Measurements from ENCODE around the gene PHIP.
"Not testable (repeated sequence)": the region's sequence is repeated elsewhere in the genome, so short reads cannot be mapped to it uniquely, and the experiment has no call there.

PHIP gene

DNA sequence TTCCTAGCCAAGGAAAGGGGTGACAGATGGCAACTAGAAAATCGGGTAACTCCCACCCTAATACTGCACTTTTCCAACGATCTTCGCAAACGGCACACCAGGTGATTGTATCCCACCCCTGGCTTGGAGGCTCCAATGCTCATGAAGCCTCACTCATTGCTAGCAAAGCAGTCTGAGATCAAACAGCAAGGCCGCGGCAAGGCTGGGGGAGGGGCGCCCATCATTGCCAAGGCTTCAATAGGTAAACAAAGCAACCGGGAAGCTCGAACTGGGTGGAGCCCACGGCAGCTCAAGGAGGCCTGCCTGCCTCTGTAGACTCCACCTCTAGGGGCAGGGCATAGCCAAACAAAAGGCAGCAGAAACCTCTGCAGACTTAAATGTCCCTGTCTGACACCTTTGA, 156.9 kb downstream of the PHIP start:
- DNase-seq (ENCODE audit: low spot score): not testable (repeated sequence)

GRCh38 chr6:78917788-78918187, 160.3 kb downstream of the PHIP start:
- DNase-seq (ENCODE audit: low spot score): no peak

GRCh38 chr6:78916411-78916810, 161.6 kb downstream of the PHIP start:
- DNase-seq (ENCODE audit: low spot score): no peak

- DNase-seq (ENCODE audit: low spot score): no peak
Observed at GRCh38 chr6:78911218-78911940, 166.7 kb downstream of the PHIP start.

- DNase-seq (ENCODE audit: low spot score): no peak
Observed at GRCh38 chr6:78910591-78911171, 167.4 kb downstream of the PHIP start.

DNA sequence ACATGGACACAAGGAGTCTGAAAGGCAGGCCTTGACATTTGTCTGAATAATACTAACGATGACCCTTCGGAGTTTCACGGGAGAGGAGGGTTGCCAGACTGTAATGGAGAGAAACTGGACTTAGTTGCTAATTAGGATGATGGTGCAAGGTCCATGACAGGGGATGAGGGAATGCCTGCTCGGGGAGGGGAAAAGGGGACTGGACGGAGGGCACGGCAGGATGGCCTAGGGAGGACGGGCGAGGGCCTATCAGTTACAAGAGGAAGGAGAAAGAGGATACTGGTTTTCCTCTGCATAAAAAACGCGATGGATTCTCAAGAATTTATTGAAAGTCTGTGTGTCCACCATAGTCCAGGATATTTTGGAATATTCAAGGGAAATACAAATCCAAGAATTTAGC, 168.0 kb downstream of the PHIP start:
- no peak for DNase-seq (ENCODE audit: low spot score)

DNA sequence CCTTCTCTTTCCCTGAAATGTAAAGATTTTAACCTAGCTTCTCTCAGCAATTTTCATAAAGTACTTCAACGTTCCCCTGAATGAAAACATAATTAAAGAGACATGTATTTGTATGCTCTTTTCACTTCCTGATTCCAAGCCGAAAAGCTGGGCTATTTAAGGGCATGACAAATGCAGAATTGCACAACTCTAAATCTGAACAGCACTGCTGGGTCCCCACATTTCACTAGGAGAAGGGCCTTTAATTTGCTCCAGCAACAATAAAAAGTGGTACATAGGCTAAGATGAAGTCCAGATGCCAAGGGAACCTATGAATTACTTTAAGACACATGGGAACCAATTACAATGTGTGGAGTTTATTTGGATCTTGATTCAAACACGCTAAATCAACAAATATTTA, 168.7 kb downstream of the PHIP start:
- DNase-seq (ENCODE audit: low spot score): peak; percentile 52

- DNase-seq (ENCODE audit: low spot score): no peak
Observed at GRCh38 chr6:78908621-78909020, 169.4 kb downstream of the PHIP start.

- no peak for DNase-seq (ENCODE audit: low spot score)
Observed at GRCh38 chr6:78896227-78896626, 181.8 kb downstream of the PHIP start.

DNA sequence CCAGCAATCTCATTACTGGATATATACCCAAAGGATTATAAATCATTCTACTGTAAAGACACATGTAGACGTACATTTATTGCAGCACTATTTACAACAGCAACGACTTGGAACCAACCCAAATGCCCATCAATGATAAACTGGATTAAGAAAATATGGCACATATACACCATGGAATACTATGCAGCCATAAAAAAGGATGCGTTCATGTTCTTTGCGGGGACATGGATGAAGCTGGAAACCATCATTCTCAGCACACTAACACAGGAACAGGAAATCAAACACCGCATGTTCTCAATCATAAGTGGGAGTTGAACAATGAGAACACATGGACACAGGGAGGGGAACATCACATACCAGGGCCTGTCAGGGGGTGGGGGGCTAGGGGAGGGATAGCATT, 188.2 kb downstream of the PHIP start:
- not testable (repeated sequence) for DNase-seq (ENCODE audit: low spot score)

Measured in AG08395 (cell line).